Mammary microvascular endothelial cell (primary cell): ENCODE measurements around the gene POTEE. TPM values are rescaled to one million over a fixed set of nuclear protein-coding genes. Genes with fewer than 3 reads are reported as not detected.

ENCODE experiments used
- total RNA-seq: library from RNA; depleted of rRNA; stranded (reverse); fragments of >200 nt; gene quantifications from 2 replicates; pipeline ENCODE4 v1.2.3, GENCODE V29; 2015

POTEE gene
- not detected in 2 replicates for total RNA-seq

DNA sequence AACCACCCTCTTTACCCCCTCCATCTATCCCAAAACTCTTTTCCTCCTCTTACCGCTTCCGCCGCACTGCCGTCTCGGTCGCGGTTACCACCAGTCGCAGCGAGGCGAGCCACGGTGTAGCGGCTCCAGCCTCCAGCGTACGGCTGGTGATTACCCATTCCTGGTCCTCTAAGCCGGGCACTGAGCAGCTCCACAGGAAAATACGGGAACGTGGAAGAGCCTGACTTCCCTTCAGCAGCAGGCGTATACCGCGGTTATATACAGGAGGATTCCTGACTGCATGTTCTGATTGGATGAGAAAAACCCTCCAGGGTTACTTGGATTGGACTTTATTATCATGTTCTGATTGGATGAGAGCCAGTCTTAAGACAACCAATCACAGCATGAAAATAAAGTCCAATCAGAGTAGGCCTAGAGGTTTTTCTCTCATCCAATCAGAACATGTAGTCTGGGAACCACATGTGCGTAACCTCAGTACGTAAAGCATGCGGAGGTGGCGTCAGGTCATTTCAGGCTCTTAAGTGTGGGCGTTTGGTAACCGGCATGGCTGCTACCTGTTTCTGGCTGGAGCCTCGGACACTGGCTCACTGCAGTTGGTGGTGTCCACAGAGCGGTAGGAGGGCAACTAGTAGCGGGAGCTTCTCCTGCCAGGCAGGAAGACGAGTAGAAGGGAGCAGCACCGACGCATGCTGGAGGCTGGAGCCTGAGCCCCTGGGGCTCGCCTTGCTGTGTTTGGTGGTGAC is at the start of gene POTEE:
TSS of gene POTEE (plus strand) at position 507 of the 743 bp plus-strand sequence. CDS start 8,867 bp downstream, outside the sequence.

Other genes starting within 250 kb of the POTEE start
- gene FAM168B, start 116.1 kb upstream of the POTEE start, total RNA-seq: 93.7 and 125 TPM in 2 replicates
- 84.1 and 110 TPM in 2 replicates for gene PLEKHB2, start 104.2 kb upstream of the POTEE start, total RNA-seq
- gene RAB6D, start 154.6 kb downstream of the POTEE start, total RNA-seq: under 0.01 and 0.05 TPM in 2 replicates